IMR-90 (cell line): Measurements from ENCODE around the gene GPR183. TPM values are rescaled to one million over a fixed set of nuclear protein-coding genes. Genes with fewer than 3 reads are reported as not detected.
A peak's percentile ranks its signal among the peaks of the same experiment; 100 is the strongest.

Source experiments
- ATAC-seq: fragments of 200-7000 bp; cut with Tn5 transposase; 2 replicates; pipeline ENCODE4 v1.9.1; 2020; ENCODE audit warnings: low read depth, mild to moderate bottlenecking, moderate library complexity
- BruUV-seq: library from RNA; stranded (reverse); fragments of 400-500 nt; replicated peaks from 2 replicates; lab custom pipeline; 2021; lab: Mats Ljungman, UMichigan
- CTCF ChIA-PET: fragments of 300-600 bp; formaldehyde crosslinking; extraction: SDS; loops from one replicate; lab custom pipeline; 2021; ENCODE audit warnings: antibody characterized with exemption; lab: Yijun Ruan, JAX
- POLR2A ChIA-PET: fragments of 300-600 bp; sonication (Branson Sonifier 250); formaldehyde crosslinking; loops from one replicate; lab custom pipeline; 2022; ENCODE audit warnings: antibody characterized with exemption; ENCODE audit not compliant: unreplicated experiment; lab: Charles Lee
- DNase-seq: peaks from one replicate; pipeline ENCODE4 v3.0.0; 2013
- H2AFZ ChIP-seq: replicated peaks from 2 replicates; pipeline ENCODE3; 2013; ENCODE audit warnings: low read length, mild to moderate bottlenecking; ENCODE audit not compliant: poor library complexity
- H2AK5ac ChIP-seq: 2 replicates; pipeline ENCODE4 v1.6.1; 2013; ENCODE audit warnings: low read depth, low read length, inconsistent platforms
- H2AK9ac ChIP-seq: replicated peaks from 2 replicates; pipeline ENCODE3; 2013; ENCODE audit warnings: mild to moderate bottlenecking, low read depth, low read length, moderate library complexity; ENCODE audit not compliant: poor library complexity
- H2BK120ac ChIP-seq: 2 replicates; pipeline ENCODE4 v1.6.1; 2013; ENCODE audit warnings: low read depth, low read length, inconsistent platforms
- H2BK15ac ChIP-seq: 3 replicates; pipeline ENCODE4 v1.6.1; 2013; ENCODE audit warnings: low read depth, low read length, inconsistent platforms
- H2BK20ac ChIP-seq: 2 replicates; pipeline ENCODE4 v1.6.1; 2013; ENCODE audit warnings: low read depth, mild to moderate bottlenecking, inconsistent platforms, low read length, moderate library complexity
- H2BK5ac ChIP-seq: 2 replicates; pipeline ENCODE4 v1.6.1; 2013; ENCODE audit warnings: mild to moderate bottlenecking, low read depth, low read length, inconsistent platforms; ENCODE audit not compliant: poor library complexity, severe bottlenecking
- H3K14ac ChIP-seq: replicated peaks from 2 replicates; pipeline ENCODE4 v1.6.1; 2013; ENCODE audit warnings: low read depth, low read length, inconsistent platforms
- H3K18ac ChIP-seq: 2 replicates; pipeline ENCODE4 v1.6.1; 2013; ENCODE audit warnings: low read depth, low read length, control low read depth
- H3K23ac ChIP-seq: 2 replicates; pipeline ENCODE4 v1.6.1; 2013; ENCODE audit warnings: low read depth, low read length, inconsistent platforms
- H3K27ac ChIP-seq: 2 replicates; pipeline ENCODE4 v1.5.1; 2013; ENCODE audit warnings: mild to moderate bottlenecking, control low read depth, low read length; ENCODE audit not compliant: insufficient read depth
- H3K27me3 ChIP-seq: 2 replicates; pipeline ENCODE4 v1.6.1; 2013; ENCODE audit warnings: low read length; ENCODE audit not compliant: control insufficient read depth, insufficient read depth
- H3K36me3 ChIP-seq: 2 replicates; pipeline ENCODE4 v1.6.1; 2013; ENCODE audit warnings: low read length, mixed read lengths; ENCODE audit not compliant: control insufficient read depth, insufficient read depth
- H3K4ac ChIP-seq: 2 replicates; pipeline ENCODE4 v1.6.1; 2013; ENCODE audit warnings: low read depth, low read length, inconsistent platforms
- H3K4me1 ChIP-seq: 2 replicates; pipeline ENCODE4 v1.6.1; 2013; ENCODE audit warnings: low read length, mixed read lengths; ENCODE audit not compliant: control insufficient read depth, insufficient read depth
- H3K4me2 ChIP-seq: 2 replicates; pipeline ENCODE4 v1.6.1; 2013; ENCODE audit warnings: low read depth, mild to moderate bottlenecking, control low read depth, low read length, moderate library complexity
- H3K4me3 ChIP-seq: 2 replicates; pipeline ENCODE4 v1.5.1; 2013; ENCODE audit warnings: low read depth, mild to moderate bottlenecking, control low read depth, low read length, moderate library complexity; ENCODE audit not compliant: insufficient read depth
- H3K56ac ChIP-seq: 2 replicates; pipeline ENCODE4 v1.6.1; 2013; ENCODE audit warnings: low read length, inconsistent platforms; ENCODE audit not compliant: insufficient read depth; ENCODE audit errors: extremely low read depth
- H3K79me1 ChIP-seq, 2 experiments: 2 replicates each; pipeline ENCODE4 v1.6.1; 2013; ENCODE audit warnings: low read length in 2 of 2, inconsistent platforms in 1 of 2, low read depth in 1 of 2
- H3K9ac ChIP-seq: 2 replicates; pipeline ENCODE4 v1.6.1; 2013; ENCODE audit warnings: low read depth, low read length, control low read depth
- H3K9me1 ChIP-seq: 2 replicates; pipeline ENCODE4 v1.6.1; 2013; ENCODE audit warnings: low read length, inconsistent platforms; ENCODE audit not compliant: insufficient read depth
- H3K9me3 ChIP-seq: 2 replicates; pipeline ENCODE4 v1.6.1; 2013; ENCODE audit warnings: low read length; ENCODE audit not compliant: control insufficient read depth, insufficient read depth
- H4K20me1 ChIP-seq: 2 replicates; pipeline ENCODE4 v1.6.1; 2013; ENCODE audit warnings: low read length, inconsistent platforms; ENCODE audit not compliant: insufficient read depth
- H4K5ac ChIP-seq: 2 replicates; pipeline ENCODE4 v1.6.1; 2013; ENCODE audit warnings: mild to moderate bottlenecking, low read depth, low read length, control low read depth
- H4K8ac ChIP-seq, 2 experiments: 2 replicates each; pipeline ENCODE4 v1.6.1; 2013; ENCODE audit warnings: low read depth in 2 of 2, low read length in 2 of 2, control low read depth in 1 of 2, inconsistent platforms in 1 of 2
- H4K91ac ChIP-seq: 2 replicates; pipeline ENCODE4 v1.6.1; 2013; ENCODE audit warnings: low read depth, low read length, inconsistent platforms; ENCODE audit not compliant: insufficient read depth
- CHD1 ChIP-seq: IDR thresholded peaks from 2 replicates; pipeline ENCODE4 v1.6.1; 2012; ENCODE audit warnings: low read depth, low read length, improper control_type of control experiment
- FOS ChIP-seq: fragments of 150-350 bp; IDR thresholded peaks from 2 replicates; pipeline ENCODE4 v1.6.1; 2016; ENCODE audit warnings: low read depth, low read length
- MAFK ChIP-seq: IDR thresholded peaks from 2 replicates; pipeline ENCODE4 v1.6.1; 2012; ENCODE audit warnings: low read depth, low read length, improper control_type of control experiment
- MAZ ChIP-seq: IDR thresholded peaks from 2 replicates; pipeline ENCODE4 v1.6.1; 2012; ENCODE audit warnings: low read depth, mild to moderate bottlenecking, low read length, improper control_type of control experiment, moderate library complexity, borderline replicate concordance
- MXI1 ChIP-seq: IDR thresholded peaks from 2 replicates; pipeline ENCODE4 v1.6.1; 2012; ENCODE audit warnings: low read depth, mild to moderate bottlenecking, low read length, moderate library complexity, borderline replicate concordance
- POLR2A ChIP-seq: IDR thresholded peaks from 2 replicates; pipeline ENCODE4 v1.6.1; 2012; ENCODE audit warnings: mild to moderate bottlenecking, low read depth, low read length
- RAD21 ChIP-seq: IDR thresholded peaks from 2 replicates; pipeline ENCODE4 v1.6.1; 2012; ENCODE audit warnings: low read length, improper control_type of control experiment
- SMC3 ChIP-seq: fragments of 150-350 bp; IDR thresholded peaks from 2 replicates; pipeline ENCODE4 v1.6.1; 2016; ENCODE audit warnings: low read depth, mild to moderate bottlenecking, antibody characterized with exemption, low read length, moderate library complexity
- WGBS, 2 experiments: methylation state at CpG; one replicate each; pipeline versions ENCODE4 v1.1.5 to v1.1.7; 2013; ENCODE audit warnings: missing lambda C conversion rate in 2 of 2; ENCODE audit not compliant: insufficient read length in 1 of 2; ENCODE audit errors: extremely low coverage in 2 of 2; 5-methylcytosine and 5-hydroxymethylcytosine counted together
- dilution Hi-C: fragments of 300-500 bp; cut with HindIII; formaldehyde crosslinking; loops from one replicate; pipeline ENCODE4 v1.14.3; 2018; ENCODE audit warnings: low sequenced_read_pairs; ENCODE audit not compliant: unreplicated experiment
- in situ Hi-C: fragments of 300-500 bp; cut with MboI; formaldehyde crosslinking; loops from 3 replicates; pipeline ENCODE4 v1.14.3; 2019; ENCODE audit warnings: low sequenced_read_pairs, inconsistent platforms, mixed read lengths
- intact Hi-C: fragments of 100-400 bp; cut with micrococcal nuclease; formaldehyde crosslinking; loops from 2 replicates; pipeline ENCODE4 v1.10.0; 2022
- polyA plus RNA-seq, 3 experiments: library from polyadenylated mRNA; depleted of rRNA; stranded (reverse); fragments of >200 nt; gene quantifications; 2 replicates each; pipeline ENCODE4 v1.2.3, GENCODE V29; 2012; ENCODE audit warnings: low replicate concordance in 1 of 3
- total RNA-seq: library from RNA; depleted of rRNA; stranded (reverse); fragments of >200 nt; gene quantifications from 2 replicates; pipeline ENCODE4 v1.2.3, GENCODE V29; 2012
- TF ChIP-seq, protein P1 (sequence below): conservative IDR thresholded peaks from 2 replicates; pipeline ENCODE4 v1.5.1; 2012; ENCODE audit warnings: mild to moderate bottlenecking, low read depth, low read length, improper control_type of control experiment
- TF ChIP-seq, protein P2 (sequence below): fragments of 150-350 bp; IDR thresholded peaks from 2 replicates; pipeline ENCODE4 v1.6.1; 2017; ENCODE audit warnings: mild to moderate bottlenecking, antibody characterized with exemption, low read length, low read depth

The GPR183 gene
- total and polyA plus RNA-seq, 2 of the 4 experiments (the other 2 are of a cell fraction): 0.18 to 0.31 TPM

DNA sequence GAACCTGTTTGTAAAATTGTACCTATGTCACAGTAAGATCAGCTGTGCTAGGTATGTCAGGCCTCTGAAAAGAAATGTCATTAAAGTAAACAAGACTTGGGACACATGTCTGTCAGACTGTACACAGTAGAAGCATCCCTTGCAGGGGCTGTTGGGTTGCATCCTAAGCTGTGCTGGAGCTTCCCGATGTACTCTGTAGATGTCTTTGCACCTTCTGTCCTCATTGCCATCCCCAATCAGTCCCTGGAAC lies 48.7 kb upstream of the GPR183 start (continued):
- TF ChIP-seq SMC3: no peak
- TF ChIP-seq CHD1: no peak
- no peak for TF ChIP-seq RAD21
- TF ChIP-seq MXI1: no peak
- TF ChIP-seq FOS: no peak

DNA sequence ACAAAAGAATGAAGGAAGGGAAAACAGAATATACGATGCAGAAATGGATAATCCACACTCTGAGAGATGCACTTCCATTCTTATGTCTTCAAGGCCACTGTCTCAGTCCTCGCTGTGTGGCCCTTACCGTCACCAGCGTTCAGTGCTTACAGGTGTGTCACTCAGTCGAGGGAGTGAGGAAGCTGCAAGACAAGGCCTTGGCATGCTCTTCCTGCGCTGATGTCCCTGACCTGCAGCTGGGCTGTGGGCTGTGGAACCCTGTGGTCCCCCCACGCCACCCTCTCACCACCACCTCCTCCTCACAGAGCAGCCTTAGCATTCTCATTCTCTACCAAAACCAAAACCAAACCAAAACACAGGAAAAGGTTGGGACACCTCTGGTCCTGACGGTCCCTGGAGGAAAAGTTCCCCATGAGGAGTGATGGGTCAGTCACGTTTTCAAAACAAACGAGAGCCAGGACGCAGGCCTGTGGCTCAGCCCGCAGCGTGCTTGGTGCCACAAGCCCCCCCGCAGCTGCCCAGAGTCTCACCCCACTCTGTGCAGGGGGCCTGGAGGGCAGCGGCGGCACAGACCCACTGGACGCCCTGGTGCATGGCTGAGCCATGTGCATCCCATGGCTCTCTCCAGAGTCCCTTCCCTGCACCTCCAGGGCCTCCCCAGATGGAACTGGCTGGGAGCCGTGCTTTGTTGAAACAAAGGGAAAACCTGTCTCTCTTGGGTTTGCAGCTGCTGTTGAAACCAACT lies 48.2 kb upstream of the GPR183 start:
- in situ Hi-C loops (no loop called here), intact Hi-C loops (no loop called here), dilution Hi-C loops (no loop called here)
- DNase-seq (no peak), ATAC-seq (no peak)
- H4K91ac ChIP-seq: no peak overlapping the region
- H3K9me3 ChIP-seq: no peaks in the 10 kb centered on the region
- no peak overlapping the region for H3K18ac ChIP-seq
- no peak overlapping the region for H3K23ac ChIP-seq
- peak overlapping the region; percentile 36; the same call in 1 of the 2 replicates for H2AK5ac ChIP-seq
- no peak overlapping the region for H3K9ac ChIP-seq
- no TSS peak for BruUV-seq
- 100% methylated on average over 2 of the region's 18 CpGs; no CpG with 5 or more reads in 1 of the 2 experiments for WGBS, 2 experiments
- TF ChIP-seq POLR2A (no peak), MAFK (no peak), MXI1 (no peak), SMC3 (no peak), CHD1 (no peak), MAZ (no peak), FOS (no peak)
- TF ChIP-seq, protein P1, sequence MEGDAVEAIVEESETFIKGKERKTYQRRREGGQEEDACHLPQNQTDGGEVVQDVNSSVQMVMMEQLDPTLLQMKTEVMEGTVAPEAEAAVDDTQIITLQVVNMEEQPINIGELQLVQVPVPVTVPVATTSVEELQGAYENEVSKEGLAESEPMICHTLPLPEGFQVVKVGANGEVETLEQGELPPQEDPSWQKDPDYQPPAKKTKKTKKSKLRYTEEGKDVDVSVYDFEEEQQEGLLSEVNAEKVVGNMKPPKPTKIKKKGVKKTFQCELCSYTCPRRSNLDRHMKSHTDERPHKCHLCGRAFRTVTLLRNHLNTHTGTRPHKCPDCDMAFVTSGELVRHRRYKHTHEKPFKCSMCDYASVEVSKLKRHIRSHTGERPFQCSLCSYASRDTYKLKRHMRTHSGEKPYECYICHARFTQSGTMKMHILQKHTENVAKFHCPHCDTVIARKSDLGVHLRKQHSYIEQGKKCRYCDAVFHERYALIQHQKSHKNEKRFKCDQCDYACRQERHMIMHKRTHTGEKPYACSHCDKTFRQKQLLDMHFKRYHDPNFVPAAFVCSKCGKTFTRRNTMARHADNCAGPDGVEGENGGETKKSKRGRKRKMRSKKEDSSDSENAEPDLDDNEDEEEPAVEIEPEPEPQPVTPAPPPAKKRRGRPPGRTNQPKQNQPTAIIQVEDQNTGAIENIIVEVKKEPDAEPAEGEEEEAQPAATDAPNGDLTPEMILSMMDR: no peak
- TF ChIP-seq, protein P2, sequence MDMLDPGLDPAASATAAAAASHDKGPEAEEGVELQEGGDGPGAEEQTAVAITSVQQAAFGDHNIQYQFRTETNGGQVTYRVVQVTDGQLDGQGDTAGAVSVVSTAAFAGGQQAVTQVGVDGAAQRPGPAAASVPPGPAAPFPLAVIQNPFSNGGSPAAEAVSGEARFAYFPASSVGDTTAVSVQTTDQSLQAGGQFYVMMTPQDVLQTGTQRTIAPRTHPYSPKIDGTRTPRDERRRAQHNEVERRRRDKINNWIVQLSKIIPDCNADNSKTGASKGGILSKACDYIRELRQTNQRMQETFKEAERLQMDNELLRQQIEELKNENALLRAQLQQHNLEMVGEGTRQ: no peak
- peaks cover 36% of the 10 kb centered on the region for H4K20me1 ChIP-seq
- H3K27me3 ChIP-seq: no peaks in the 10 kb centered on the region
- no peak overlapping the region for H2BK5ac ChIP-seq
- no peak overlapping the region for H4K8ac ChIP-seq
- H3K4me3 ChIP-seq: no peak overlapping the region
- H3K79me1 ChIP-seq: peaks cover 0 to 19% of the 10 kb centered on the region in 2 experiments; a peak in 2 of 4 replicates
- no peak overlapping the region for H2BK120ac ChIP-seq
- no peak overlapping the region for H3K27ac ChIP-seq
- H3K9me1 ChIP-seq: peaks cover 24% of the 10 kb centered on the region
- H3K14ac ChIP-seq: no peak overlapping the region
- H3K4me2 ChIP-seq: peak overlapping the region; percentile 94; the same call in 1 of the 2 replicates
- POLR2A ChIA-PET: no interaction called here
- CTCF ChIA-PET: no interaction called here
- H4K5ac ChIP-seq: no peak overlapping the region
- H3K4ac ChIP-seq: no peak overlapping the region
- peaks cover 16% of the 10 kb centered on the region for H3K4me1 ChIP-seq
- peaks cover 5% of the 10 kb centered on the region for H3K36me3 ChIP-seq
- H3K56ac ChIP-seq: no peak overlapping the region
- H2AK9ac ChIP-seq: peak overlapping the region; percentile 17
- H2AFZ ChIP-seq: no peak overlapping the region
- no peak overlapping the region for H2BK15ac ChIP-seq
- H2BK20ac ChIP-seq: no peak overlapping the region
